GM18519 (cell line): ENCODE results near the gene CFAP61.
"Not testable (repeated sequence)": the region's sequence is repeated elsewhere in the genome, so short reads cannot be mapped to it uniquely, and the experiment has no call there.

Experiments used
- ATAC-seq: cut with Tn5 transposase; IDR thresholded peaks from one replicate; pipeline ENCODE4 v1.9.1; 2021; ENCODE audit warnings: mild to moderate bottlenecking, moderate library complexity; ENCODE audit not compliant: unreplicated experiment, low FRiP score

CFAP61 gene

DNA sequence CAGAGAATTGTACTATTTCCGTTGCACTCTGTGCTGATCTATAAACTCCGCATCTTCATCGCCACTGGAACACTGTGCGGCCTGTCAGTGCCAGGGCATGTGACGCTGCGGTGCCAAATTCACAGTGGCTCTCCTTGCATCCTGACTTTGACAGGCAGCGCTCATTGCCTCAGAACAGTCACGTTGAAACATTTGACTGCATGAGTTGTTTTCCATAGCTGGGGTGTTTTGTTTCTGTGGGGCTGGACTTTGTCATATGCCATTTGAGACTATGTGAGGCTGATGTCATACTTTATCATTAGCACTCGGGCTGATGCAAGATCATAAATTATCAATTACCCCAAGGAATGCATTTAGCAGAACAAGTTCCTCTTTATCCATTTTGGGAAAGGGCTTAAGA lies 32.7 kb downstream of the CFAP61 start:
- no peak for ATAC-seq

DNA sequence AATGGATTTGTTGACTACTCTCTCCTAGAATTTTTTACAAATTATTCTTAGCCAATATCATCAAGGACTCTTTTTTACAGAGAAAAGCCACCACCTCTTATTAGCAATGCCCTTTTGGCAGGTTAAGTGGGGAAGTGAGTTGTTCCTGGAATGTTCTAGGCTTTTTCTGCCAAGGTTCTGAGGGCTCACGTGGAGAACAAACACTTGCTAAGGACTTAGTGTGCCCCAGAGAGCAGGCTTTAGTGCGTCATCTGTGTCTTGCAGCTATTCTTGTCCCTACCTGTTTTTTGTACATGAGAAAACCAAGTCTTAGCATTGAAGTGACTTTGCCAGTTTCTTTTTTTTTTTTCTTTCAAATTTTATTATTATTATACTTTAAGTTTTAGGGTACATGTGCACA lies 33.5 kb downstream of the CFAP61 start:
- no peak for ATAC-seq

- no peak for ATAC-seq
These were observed 36.7 kb downstream of the CFAP61 start for GRCh38 chr20:20089018-20089417.

GRCh38 chr20:20089939-20090338 lies 37.6 kb downstream of the CFAP61 start:
- ATAC-seq: no peak

DNA sequence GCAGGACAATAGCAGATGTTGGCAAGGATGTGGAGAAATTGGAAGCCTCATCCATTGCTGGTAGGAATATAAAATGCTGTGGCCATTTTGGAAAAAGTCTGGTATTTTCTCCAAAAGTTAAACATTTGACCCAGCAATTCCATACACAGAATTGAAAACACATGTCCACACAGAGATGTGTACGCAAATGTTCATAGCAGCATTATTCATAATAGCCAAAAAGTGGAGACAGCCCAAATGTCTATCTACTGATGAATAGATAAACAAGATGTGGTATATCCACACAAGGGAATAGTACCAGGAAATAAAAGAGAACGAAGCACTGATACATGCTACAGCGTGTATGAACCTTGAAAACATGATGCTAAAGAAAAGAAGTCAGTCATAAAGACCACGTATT lies 40.5 kb downstream of the CFAP61 start:
- no peak for ATAC-seq

- ATAC-seq: no peak
These were observed 42.1 kb downstream of the CFAP61 start for GRCh38 chr20:20094410-20094809.

GRCh38 chr20:20095114-20095872 lies 43.0 kb downstream of the CFAP61 start:
- no peak for ATAC-seq

- no peak for ATAC-seq
These were observed 44.1 kb downstream of the CFAP61 start for GRCh38 chr20:20096421-20096820.

DNA sequence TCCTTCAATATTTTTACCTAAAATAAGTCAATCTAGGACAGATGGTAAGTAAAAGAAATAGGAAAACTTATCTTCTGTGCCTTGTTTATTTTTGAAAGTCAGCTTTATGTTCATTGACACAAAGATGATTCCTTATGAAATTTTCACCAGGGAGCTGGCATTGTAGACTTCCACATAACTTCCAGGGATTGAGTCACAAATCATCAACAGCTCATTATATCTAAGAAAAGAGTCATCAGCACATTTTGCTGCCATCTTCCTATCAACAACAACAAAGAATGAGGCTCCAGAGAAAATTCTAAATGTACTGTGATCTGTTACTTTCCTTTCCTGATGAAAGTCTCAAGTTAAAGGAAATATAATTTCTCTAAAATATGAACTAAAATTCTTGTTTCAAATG lies 48.5 kb downstream of the CFAP61 start:
- no peak for ATAC-seq

- ATAC-seq: no peak
These were observed 49.8 kb downstream of the CFAP61 start for GRCh38 chr20:20102163-20102562.

GRCh38 chr20:20102716-20103258 lies 50.5 kb downstream of the CFAP61 start:
- no peak for ATAC-seq

GRCh38 chr20:20103486-20103885 lies 51.2 kb downstream of the CFAP61 start:
- no peak for ATAC-seq

DNA sequence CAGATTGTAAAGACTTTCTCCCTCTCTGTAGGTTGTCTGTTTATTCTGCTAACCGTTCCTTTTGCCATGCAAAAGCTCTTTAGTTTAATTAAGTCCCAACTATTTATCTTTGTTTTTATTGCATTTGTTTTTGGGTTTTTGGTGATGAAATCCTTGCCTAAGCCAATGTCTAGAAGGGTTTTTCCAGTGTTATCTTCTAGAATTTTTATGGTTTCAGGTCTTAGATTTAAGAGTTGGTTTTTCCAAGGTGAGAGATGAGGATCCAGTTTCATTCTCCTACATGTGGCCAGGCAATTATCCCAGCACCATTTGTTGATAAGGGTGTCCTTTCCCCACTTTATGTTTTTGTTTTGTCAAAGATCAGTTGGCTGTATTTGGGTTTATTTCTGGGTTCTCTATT lies 70.9 kb downstream of the CFAP61 start:
- not testable (repeated sequence) for ATAC-seq

DNA sequence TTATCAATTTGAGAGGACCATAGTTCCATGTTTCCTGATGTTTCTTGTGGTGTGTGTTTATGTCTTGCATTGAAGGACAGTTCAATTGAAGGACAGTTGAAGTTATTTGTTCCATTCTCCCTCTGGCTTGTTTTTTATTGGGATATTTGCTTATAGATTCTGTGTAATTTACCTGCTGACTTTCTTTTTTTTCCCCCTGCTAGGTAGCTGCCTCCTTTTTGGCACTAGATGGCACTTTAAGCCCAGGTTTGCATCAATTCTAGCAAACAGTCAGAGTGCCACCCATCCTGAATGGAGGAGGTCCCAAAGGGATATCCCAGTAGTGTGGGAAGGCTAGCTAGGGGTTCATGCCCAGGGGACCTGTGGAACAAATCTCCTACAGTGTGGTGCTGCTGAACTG lies 78.1 kb downstream of the CFAP61 start:
- ATAC-seq: no peak

- ATAC-seq: no peak
These were observed 82.7 kb downstream of the CFAP61 start for GRCh38 chr20:20134941-20135575.

- no peak for ATAC-seq
These were observed 84.0 kb downstream of the CFAP61 start for GRCh38 chr20:20136313-20136712.

DNA sequence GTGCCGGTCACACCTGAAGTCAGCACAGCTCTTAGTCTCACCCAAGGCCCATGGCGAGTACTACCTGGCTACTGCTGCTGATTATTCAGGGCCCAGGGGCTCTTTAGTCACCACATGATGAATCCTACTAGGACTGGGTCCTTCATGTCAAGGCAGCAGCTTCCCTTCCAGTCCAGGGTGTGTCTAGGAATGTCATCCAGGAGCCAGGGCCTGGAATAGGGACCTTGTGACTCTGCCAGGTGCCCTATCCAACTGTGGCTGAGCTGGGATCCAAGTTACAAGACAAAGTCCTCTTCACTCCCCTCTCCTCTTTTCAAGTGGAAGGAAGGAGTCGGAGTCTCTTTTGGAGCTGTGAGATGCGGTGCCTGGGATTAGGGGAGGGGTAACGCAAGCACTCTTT lies 85.5 kb downstream of the CFAP61 start:
- ATAC-seq: no peak

DNA sequence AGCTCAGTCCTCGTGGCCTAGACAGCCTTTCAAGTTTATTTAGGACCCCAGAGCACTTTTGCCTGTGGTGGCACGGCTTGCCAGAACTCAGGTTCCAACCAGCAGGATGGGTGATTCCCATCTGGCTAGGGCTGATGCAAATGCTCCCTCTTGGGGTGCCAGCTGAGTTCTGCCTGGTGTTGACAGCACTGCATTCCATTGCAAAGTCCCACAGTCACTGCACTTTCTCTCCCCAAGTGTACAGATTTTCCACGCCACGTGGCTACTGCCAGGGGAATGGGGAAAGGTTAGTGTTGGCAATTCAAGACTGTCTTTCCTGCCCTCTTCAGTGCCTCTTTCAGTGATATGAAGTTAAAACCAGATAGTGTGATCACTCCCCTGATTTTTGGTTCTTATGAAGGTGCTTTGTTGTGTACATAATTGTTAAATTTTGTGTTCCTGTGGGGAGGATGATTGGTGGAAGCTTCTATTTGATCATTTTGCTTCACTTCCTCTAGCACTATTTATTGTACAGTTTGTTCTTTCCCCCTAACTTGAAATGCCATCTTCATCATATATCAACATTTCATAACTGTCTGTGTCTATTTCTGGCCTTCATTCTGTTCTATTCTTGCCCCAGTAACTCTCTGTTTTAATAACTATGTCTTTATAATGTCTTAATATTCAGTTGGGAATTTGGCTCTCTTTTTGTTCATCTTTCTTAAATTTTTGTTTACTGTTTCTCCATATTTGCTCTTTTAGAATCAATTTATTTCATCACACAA lies 86.2 kb downstream of the CFAP61 start:
- no peak for ATAC-seq

DNA sequence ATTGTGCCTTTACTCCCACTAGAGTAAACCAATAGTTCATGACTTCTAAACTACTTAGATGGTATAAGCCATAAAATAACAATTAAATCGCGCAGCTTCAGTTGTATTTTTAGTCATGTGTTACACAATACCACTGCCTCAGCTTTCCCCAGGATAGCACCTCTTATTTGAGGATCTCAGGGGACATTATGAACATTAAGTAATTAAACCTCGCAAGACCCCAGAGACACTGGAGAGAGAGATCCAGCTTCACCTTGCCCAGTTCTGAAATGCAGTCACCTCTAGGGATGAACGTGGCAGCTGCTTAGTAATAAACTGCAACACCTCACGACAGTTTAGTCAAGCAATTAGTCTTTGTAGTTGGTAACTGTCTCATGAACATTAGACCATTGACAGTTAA lies 87.1 kb downstream of the CFAP61 start:
- no peak for ATAC-seq

DNA sequence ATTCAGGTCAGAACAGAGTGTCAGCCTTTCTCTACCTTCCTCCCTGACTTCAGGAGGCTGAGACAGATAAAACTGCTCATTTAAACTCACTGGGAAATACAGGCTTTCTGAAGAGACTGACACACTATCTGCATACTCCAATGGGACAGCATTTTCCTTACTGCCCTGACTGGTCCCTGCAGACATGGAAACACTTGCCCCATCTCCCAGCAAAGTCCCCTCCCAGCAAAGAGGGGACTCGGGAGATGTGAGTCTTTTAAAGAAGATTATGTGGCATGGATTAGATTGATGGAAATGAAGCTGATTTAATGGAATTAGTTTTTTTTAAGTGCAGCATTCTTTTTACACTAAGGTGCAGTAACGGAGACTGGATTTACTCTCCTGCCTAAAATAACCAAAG lies 90.8 kb downstream of the CFAP61 start:
- no peak for ATAC-seq

GRCh38 chr20:20143646-20144045 lies 91.3 kb downstream of the CFAP61 start:
- no peak for ATAC-seq
